Fibroblast of the aortic adventitia (primary cell): ENCODE results near the gene ABCA3. TPM values are rescaled to one million over a fixed set of nuclear protein-coding genes. Genes with fewer than 3 reads are reported as not detected.

Experiments
- DNase-seq: peaks from one replicate; pipeline ENCODE4 v3.0.0-alpha.2; 2010; ENCODE audit warnings: low read depth
- H3K4me3 ChIP-seq: 2 replicates; pipeline ENCODE4 v1.5.1; 2011; ENCODE audit warnings: low read depth, mild to moderate bottlenecking, control low read depth, low read length, moderate library complexity
- total RNA-seq: library from RNA; depleted of rRNA; stranded (reverse); fragments of >200 nt; gene quantifications from 2 replicates; pipeline ENCODE4 v1.2.3, GENCODE V29; 2012; ENCODE audit warnings: low replicate concordance
- TF ChIP-seq, protein P1 (sequence below): IDR thresholded peaks from 2 replicates; pipeline ENCODE4 v1.5.1; 2011; ENCODE audit warnings: mild to moderate bottlenecking, low read length, control low read depth, inconsistent platforms; ENCODE audit not compliant: insufficient read depth

ABCA3 gene
- total RNA-seq, 1 donor: 1.8 TPM

DNA sequence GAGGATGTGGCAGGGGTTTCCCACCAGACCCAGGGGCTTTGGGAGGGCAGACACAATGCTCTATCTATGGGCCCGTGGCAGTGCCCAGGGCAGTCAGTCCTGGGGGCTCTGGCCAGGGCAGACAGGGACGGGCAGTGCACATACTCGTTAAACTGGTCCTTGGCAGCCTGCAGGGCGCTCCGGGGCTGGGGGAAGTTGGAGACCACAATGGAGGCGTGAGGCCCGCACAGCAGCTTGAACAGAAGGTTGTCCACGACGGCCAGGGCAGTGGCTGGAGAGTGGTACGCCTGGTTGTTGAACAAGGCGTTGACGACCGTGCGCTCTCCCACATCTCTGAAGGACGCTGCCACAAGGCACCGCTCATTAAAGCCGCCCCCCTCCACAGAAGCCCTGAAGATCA is 54.0 kb downstream of the ABCA3 start:
- TF ChIP-seq, protein P1, sequence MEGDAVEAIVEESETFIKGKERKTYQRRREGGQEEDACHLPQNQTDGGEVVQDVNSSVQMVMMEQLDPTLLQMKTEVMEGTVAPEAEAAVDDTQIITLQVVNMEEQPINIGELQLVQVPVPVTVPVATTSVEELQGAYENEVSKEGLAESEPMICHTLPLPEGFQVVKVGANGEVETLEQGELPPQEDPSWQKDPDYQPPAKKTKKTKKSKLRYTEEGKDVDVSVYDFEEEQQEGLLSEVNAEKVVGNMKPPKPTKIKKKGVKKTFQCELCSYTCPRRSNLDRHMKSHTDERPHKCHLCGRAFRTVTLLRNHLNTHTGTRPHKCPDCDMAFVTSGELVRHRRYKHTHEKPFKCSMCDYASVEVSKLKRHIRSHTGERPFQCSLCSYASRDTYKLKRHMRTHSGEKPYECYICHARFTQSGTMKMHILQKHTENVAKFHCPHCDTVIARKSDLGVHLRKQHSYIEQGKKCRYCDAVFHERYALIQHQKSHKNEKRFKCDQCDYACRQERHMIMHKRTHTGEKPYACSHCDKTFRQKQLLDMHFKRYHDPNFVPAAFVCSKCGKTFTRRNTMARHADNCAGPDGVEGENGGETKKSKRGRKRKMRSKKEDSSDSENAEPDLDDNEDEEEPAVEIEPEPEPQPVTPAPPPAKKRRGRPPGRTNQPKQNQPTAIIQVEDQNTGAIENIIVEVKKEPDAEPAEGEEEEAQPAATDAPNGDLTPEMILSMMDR: no peak
- H3K4me3 ChIP-seq: no peak overlapping the region
- no peak for DNase-seq

DNA sequence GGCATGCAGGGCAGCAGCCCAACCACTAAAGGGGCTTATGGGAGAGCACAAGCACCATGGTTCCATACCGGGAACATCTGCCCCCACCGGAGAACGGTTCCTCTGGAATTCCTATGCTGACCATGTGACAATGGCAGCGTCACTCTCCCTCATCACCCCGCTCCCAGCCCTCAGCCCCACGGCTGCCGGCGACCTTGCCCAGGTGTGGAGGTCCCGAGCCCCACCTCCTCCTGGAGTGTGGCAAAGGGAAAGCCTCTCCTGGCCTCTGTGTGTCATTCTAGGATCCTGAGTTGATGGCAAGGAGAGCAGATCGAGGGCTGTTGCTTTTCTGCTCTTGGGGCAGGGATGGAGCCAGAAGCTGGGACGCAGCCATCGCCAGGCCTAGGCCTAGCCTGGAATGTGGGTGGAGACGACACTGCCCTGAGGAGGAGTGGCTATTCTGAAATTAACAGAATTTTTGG is 54.8 kb downstream of the ABCA3 start:
- DNase-seq: no peak
- no peak overlapping the region for H3K4me3 ChIP-seq
- TF ChIP-seq, protein P1: no peak

DNA sequence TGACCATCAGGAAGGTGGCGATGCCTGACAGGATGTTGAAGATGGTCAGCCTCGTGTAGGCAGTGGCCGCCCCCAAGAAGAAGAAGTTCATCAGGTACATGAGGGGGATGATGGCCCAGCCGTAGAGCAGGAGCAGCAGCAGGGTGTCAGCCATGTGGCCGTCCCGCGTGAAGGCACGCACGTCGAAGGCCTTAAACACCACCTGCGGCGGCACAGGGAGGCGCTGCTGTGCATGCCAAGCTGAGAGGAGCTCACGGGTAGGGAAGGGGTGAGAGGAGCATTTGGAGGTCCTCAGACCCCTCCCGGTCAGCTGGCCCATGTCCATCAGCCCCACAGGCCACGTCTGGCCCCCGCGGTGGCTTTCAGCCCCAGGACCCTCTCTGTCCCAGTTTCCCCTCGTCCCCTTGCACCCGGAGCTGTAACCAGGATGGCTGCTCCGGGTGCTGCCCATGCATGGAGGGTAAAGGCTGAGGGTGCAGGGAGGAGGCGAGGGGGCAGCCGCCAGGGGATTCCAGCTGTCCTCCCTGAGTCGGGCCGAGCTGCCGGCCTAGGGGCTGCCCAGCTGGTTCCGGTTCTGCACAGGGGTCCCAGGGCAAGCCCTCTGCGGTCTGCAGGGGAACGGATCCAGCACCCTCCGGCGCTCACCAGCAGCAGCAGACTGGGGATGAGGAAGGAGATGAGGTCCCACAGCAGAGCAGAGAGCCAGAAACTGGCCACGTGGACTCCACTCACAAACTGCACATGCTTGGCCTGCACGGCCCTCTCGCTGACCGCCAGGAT is 55.5 kb downstream of the ABCA3 start:
- TF ChIP-seq, protein P1: no peak
- no peak for DNase-seq
- H3K4me3 ChIP-seq: no peak overlapping the region

DNA sequence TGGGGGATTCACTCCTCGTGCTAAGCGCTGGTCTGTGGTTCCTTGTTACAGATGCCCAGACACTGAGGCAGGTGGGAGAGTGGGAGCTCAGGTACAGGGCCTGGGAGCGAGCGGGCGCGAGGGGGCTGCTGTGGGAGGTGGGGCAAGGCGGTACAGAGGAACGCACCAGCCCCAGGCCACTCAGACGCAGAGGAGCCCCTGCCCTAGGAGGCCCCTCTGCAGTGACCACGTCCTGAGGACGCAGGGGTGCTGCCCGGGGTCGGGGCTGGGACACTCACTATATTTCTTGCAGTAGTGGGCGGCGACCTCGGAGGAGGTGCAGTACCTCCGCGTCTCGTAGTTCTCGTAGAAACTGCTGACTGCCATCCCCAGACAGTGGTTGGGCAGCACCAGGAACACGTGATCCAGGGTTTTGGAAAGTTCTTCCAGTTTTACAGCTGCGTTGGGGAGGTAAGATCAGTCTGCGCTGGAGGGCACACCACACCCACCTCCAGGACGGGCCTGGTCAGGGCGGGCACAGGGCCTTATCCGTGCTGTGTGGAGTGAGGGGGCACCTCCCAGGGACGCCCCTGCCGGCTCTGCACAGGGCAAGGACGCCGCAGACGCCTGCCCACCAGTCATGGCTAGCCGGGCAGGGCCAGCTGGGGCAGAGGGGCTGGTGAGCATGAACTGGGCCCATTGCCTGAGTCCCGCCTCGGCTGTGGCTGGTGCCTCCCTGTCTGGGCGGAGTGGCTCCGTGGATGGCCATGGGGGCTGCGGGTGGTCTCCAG is 56.3 kb downstream of the ABCA3 start:
- H3K4me3 ChIP-seq: no peak overlapping the region
- DNase-seq: no peak
- TF ChIP-seq, protein P1: no peak

DNA sequence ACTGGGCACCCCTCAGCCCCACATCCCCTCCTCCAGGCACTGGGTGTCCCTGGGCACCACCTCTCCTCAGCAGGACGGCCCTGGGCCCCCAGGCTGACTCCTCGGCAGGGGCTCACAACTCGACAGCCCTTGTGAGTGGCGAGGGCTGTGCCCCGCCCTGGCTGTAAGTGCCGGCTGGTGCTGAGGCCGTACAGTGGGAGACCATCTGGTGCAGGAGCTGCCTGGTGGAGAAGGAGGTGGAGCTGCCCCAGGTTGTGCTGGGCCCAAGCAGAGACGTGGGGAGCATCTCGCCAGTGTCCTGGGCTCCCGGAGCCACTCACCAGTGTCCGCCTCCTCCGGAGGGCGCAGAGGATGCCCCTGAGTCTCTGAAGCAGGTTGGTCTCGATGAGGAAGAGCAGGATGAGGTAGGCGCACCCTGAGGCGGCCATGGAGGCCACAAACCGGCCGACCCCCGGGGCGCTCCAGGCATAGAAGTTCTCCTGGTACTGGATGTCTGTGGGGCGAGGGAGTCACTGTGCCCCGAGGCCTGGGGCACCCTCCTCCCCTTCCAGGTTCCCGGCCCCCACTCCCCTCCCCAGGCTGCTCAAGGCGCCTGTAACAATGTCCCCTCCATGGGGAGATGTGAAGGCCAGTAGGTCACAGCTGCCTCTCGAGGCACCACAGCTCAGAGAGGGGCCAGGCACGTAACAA is 57.5 kb downstream of the ABCA3 start:
- no peak overlapping the region for H3K4me3 ChIP-seq
- TF ChIP-seq, protein P1: no peak
- DNase-seq: no peak

DNA sequence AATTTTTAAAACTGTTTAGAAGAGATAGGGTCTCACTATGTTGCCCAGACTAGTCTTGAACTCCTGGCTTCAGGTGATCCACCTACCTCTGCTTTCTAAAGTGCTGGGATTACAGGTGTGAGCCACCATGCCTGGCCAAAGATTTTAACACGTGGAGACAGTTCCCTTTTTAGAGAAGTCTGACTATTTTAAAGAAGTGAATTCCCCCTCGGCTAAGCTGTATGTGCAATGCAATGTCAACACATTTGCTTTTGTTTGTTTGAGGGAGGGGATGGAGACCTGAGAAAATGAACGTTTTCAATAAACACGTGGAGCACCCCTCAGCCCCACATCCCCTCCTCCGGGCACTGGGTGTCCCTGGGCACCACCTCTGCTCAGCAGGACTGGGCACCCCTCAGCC is 58.3 kb downstream of the ABCA3 start:
- no peak overlapping the region for H3K4me3 ChIP-seq
- no peak for DNase-seq
- TF ChIP-seq, protein P1: no peak
